NCI-H2029 (cell line): ENCODE data around the gene PRTFDC1.
"Not testable (repeated sequence)": the region's sequence is repeated elsewhere in the genome, so short reads cannot be mapped to it uniquely, and the experiment has no call there.

Experiments
- DNase-seq: peaks from one replicate; lab custom pipeline; 2025; lab: John Stamatoyannopoulos, UW

PRTFDC1 gene

GRCh38 chr10:24843256-24843655, 109.2 kb downstream of the PRTFDC1 start:
- no peak for DNase-seq

DNA sequence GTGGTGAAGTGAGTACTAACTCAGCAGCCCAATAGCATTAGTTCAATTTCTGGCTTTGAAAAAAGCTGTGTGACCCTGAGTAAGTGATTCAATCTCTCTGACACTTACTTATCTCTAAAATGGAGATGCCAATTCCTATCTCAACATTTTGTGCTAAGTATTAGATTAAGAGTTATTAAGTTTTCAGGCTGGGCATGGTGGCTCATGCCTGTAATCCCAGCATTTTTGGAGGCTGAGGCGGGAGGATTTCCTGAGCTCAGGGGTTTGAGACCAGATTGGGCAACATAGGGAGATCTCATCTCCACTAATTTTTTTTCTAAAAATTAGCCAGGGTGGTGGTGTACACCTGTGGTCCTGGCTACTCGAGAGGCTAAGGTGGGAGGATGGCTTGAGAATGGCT, 109.5 kb downstream of the PRTFDC1 start:
- no peak for DNase-seq

- no peak for DNase-seq
These were observed 110.9 kb downstream of the PRTFDC1 start for GRCh38 chr10:24841530-24841929.

DNA sequence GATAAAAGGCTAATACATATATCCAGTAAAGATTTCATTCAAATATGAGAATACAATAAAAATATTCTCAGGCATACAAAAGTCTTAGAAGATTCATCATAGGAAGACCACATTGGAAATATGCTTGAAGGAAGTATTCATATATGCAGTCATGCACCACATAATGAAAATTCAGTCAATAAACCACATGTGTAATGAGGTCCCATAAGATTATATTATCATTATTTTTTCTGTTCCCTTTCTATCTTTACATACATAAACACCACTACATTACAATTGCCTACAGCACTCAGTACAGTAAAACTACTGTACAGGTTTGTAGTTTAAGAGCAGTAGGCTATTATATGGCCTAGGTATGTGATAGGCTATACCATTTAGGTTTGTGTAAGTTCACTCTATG, 111.6 kb downstream of the PRTFDC1 start:
- DNase-seq: no peak

DNA sequence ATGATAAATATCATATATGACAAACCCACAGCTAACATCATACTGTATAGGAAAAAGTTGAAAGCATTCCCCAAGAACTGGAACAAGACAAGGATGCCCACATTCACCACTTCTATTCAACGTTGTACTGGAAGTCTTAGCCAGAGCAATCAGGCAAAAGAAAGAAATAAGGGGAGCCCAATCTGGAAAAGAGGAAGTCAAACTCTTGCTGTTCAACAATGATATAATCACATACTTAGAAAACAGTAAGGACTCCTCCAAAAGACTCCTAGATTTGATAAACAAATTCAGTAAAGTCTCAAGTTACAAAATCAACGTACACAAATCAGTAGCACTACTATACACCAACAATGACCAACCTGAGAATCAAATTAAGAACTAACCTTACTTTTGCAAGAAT, 114.6 kb downstream of the PRTFDC1 start:
- not testable (repeated sequence) for DNase-seq

DNA sequence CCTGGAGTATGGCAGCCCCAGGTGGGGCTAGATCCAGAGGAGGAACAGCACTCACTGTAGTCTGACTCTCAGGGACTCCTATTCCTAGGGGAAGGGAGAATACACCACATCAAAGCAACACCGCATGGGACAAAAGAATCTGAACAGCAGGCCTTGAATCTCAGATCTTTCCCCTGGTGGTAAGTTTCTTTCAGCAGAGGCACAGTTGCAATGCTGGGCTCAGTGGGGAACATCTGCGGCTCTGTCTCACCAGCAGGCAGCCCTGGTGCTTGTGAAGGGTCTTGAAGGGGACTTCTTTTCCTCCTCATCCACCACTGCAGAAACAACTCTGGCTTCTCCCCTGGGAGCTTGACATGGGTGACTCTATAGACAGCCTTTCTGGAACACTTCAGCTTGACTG, 117.5 kb downstream of the PRTFDC1 start:
- no peak for DNase-seq

GRCh38 chr10:24826009-24826408, 126.4 kb downstream of the PRTFDC1 start:
- DNase-seq: no peak

GRCh38 chr10:24825551-24825950, 126.9 kb downstream of the PRTFDC1 start:
- no peak for DNase-seq

DNA sequence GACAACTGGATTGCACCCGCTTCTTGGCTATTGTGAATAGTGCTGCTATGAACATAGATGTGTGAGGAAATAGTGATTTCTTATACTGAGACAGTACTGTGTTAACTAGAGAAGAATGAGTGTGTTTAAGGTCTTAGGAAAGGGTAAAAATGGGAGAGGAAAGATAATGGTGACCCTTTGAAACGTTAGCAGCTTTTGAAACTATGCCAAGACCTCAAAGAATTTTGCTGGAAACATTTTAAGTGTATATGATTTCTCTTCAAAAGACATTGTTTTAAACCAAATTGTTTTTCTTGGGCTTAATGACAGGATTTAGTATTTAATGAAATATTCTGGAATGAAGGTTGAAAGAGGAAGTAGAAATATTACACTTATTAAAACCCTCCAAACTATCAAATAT, 127.9 kb downstream of the PRTFDC1 start:
- no peak for DNase-seq

GRCh38 chr10:24824124-24824523, 128.3 kb downstream of the PRTFDC1 start:
- DNase-seq: no peak

- DNase-seq: no peak
These were observed 129.8 kb downstream of the PRTFDC1 start for GRCh38 chr10:24822590-24822989.

GRCh38 chr10:24821986-24822385, 130.4 kb downstream of the PRTFDC1 start:
- DNase-seq: no peak

DNA sequence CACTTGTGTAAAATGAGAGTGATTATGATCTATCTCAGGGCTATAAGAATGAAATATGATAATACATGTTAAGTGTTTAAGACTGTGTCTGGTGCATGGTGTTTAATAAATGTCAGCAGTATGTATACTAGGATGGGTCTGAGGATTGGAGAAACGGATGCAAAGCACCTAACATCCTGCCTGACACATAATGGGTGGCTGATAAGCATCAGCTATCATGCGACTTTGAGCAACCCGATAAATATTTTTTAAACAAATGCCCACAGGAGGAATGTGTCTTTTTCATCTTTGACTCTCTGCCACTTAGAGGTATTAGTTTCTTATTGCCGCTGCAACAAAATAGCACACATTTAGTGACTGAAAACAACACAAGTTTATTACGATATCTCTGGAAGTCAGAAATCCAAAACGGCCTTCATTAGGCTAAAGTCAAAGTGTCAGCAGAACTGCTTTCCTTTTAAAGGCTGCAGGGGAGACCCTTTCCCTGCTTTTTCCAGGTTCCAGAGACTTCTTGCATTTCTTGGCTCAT, 135.5 kb downstream of the PRTFDC1 start:
- DNase-seq: no peak

- DNase-seq: no peak
These were observed 137.7 kb downstream of the PRTFDC1 start for GRCh38 chr10:24814568-24815313.

- DNase-seq: no peak
These were observed 138.6 kb downstream of the PRTFDC1 start for GRCh38 chr10:24813856-24814255.

GRCh38 chr10:24806262-24806661, 146.1 kb downstream of the PRTFDC1 start:
- DNase-seq: no peak

DNA sequence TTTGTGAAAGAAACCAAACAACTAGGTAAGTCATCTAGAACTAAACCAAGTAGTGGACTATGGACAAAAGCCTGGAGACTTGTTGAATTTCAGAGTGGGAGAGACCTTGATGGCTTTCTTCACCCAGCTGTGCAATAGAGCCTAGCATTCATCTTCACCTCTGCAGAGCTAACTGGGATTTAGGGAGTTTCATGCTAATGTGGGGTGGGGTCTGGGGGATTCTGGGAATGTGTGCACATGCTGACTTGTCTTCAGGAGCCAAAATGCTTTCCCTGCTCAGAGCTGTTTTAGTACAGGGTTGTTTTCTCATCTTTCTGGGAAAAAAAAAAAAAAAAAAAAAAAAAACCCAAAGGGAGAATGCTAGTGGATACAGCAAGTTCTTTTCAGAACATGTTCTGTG, 147.4 kb downstream of the PRTFDC1 start:
- no peak for DNase-seq

- no peak for DNase-seq
These were observed 148.0 kb downstream of the PRTFDC1 start for GRCh38 chr10:24804392-24804791.

DNA sequence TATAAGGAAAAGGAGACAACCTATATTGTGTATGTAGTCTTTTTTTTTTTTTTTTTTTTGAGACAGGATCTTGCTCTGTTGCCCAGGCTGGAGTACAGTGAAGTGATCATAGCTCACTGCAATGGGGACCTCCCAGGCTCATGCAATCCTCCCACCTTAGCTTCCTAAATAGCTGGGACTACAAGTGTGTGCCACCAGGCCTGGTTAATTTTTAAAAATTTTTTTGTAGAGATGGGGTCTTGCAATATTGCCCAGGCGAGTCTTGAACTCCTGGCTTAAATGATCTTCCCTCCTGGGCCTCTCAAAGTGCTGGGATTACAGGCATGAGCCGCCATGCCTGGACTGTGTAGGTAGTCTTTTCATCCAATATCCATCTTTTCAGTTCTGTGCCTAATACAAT, 150.0 kb downstream of the PRTFDC1 start:
- DNase-seq: no peak

DNA sequence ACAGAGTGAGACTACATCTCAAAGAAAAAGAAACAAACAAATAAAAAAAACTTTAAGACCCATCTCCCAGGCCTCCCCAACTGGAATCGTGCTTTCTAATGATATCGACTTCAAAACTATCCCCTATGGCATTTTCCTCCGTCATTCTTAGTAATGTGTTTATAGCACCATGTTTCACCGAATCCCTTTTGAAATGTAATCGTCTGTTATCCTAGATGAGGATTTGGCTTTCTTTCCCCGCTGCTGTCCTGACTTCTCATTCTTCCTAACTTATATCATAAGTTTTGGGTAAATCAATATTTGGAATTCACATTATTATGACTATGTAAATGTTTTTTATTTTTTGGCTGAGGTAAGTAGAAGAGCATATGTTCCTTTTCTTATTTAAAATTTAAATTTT, 151.5 kb downstream of the PRTFDC1 start:
- no peak for DNase-seq
